ENCODE measurements around the gene PLPPR2.
"Not testable (repeated sequence)": the region's sequence is repeated elsewhere in the genome, so short reads cannot be mapped to it uniquely, and the experiment has no call there.

The PLPPR2 gene

GRCh38 chr19:11330127-11330526, 25.1 kb upstream of the PLPPR2 start:
- Histone ChIP-seq H3K27me3 (ENCODE audit: control insufficient read depth, insufficient read depth, low read length) (no peaks in the 10 kb centered on the region), H3K4me2 (ENCODE audit: low read length) (no peak overlapping the region), H3K9ac (ENCODE audit: low read depth, low read length) (no peak overlapping the region), H3K4me3 (ENCODE audit: low read length) (no peak overlapping the region), H3K4me1 (ENCODE audit: control insufficient read depth, insufficient read depth, low read length) (no peaks in the 10 kb centered on the region), H3K9me3 (replicated peaks; ENCODE audit: low read length) (no peaks in the 10 kb centered on the region), H3K36me3 (ENCODE audit: insufficient read depth, low read length) (no peaks in the 10 kb centered on the region)

GRCh38 chr19:11331502-11331901, 23.7 kb upstream of the PLPPR2 start:
- Histone ChIP-seq H3K36me3 (ENCODE audit: insufficient read depth, low read length) (no peaks in the 10 kb centered on the region), H3K4me2 (ENCODE audit: low read length) (no peak overlapping the region), H3K4me1 (ENCODE audit: control insufficient read depth, insufficient read depth, low read length) (no peaks in the 10 kb centered on the region), H3K27me3 (ENCODE audit: control insufficient read depth, insufficient read depth, low read length) (no peaks in the 10 kb centered on the region), H3K9me3 (replicated peaks; ENCODE audit: low read length) (no peaks in the 10 kb centered on the region), H3K4me3 (ENCODE audit: low read length) (no peak overlapping the region), H3K9ac (ENCODE audit: low read depth, low read length) (no peak overlapping the region)

- no peaks in the 10 kb centered on the region for H3K27me3 ChIP-seq (ENCODE audit: control insufficient read depth, insufficient read depth, low read length)
- no peaks in the 10 kb centered on the region for H3K36me3 ChIP-seq (ENCODE audit: insufficient read depth, low read length)
- H3K9me3 ChIP-seq (replicated peaks; ENCODE audit: low read length): no peaks in the 10 kb centered on the region
- H3K4me1 ChIP-seq (ENCODE audit: control insufficient read depth, insufficient read depth, low read length): no peaks in the 10 kb centered on the region
- no peak overlapping the region for H3K4me3 ChIP-seq (ENCODE audit: low read length)
- no peak overlapping the region for H3K4me2 ChIP-seq (ENCODE audit: low read length)
- H3K9ac ChIP-seq (ENCODE audit: low read depth, low read length): no peak overlapping the region
These were observed 22.4 kb upstream of the PLPPR2 start for GRCh38 chr19:11332822-11333221.

GRCh38 chr19:11333838-11334237, 21.4 kb upstream of the PLPPR2 start:
- H3K9me3 ChIP-seq (replicated peaks; ENCODE audit: low read length); H3K4me1 ChIP-seq (ENCODE audit: control insufficient read depth, insufficient read depth, low read length); H3K4me3 ChIP-seq (ENCODE audit: low read length); H3K27me3 ChIP-seq (ENCODE audit: control insufficient read depth, insufficient read depth, low read length); H3K4me2 ChIP-seq (ENCODE audit: low read length); H3K36me3 ChIP-seq (ENCODE audit: insufficient read depth, low read length); H3K9ac ChIP-seq (ENCODE audit: low read depth, low read length): not testable (repeated sequence)

- H3K27me3 ChIP-seq (ENCODE audit: control insufficient read depth, insufficient read depth, low read length): peaks cover 6% of the 10 kb centered on the region
- no peaks in the 10 kb centered on the region for H3K36me3 ChIP-seq (ENCODE audit: insufficient read depth, low read length)
- peaks cover 15% of the 10 kb centered on the region for H3K4me1 ChIP-seq (ENCODE audit: control insufficient read depth, insufficient read depth, low read length)
- no peaks in the 10 kb centered on the region for H3K9me3 ChIP-seq (replicated peaks; ENCODE audit: low read length)
- no peak overlapping the region for H3K4me2 ChIP-seq (ENCODE audit: low read length)
- no peak overlapping the region for H3K9ac ChIP-seq (ENCODE audit: low read depth, low read length)
- H3K4me3 ChIP-seq (ENCODE audit: low read length): no peak overlapping the region
These were observed 19.6 kb upstream of the PLPPR2 start for GRCh38 chr19:11335449-11336146.

- Histone ChIP-seq H3K9ac (ENCODE audit: low read depth, low read length) (no peak overlapping the region), H3K4me3 (ENCODE audit: low read length) (no peak overlapping the region)
These were observed 18.2 kb upstream of the PLPPR2 start for GRCh38 chr19:11337080-11337479.

GRCh38 chr19:11338121-11338520, 17.1 kb upstream of the PLPPR2 start:
- Histone ChIP-seq H3K9me3 (replicated peaks; ENCODE audit: low read length) (no peaks in the 10 kb centered on the region), H3K4me2 (ENCODE audit: low read length) (no peak overlapping the region), H3K4me1 (ENCODE audit: control insufficient read depth, insufficient read depth, low read length) (peaks cover 15% of the 10 kb centered on the region), H3K4me3 (ENCODE audit: low read length) (no peak overlapping the region), H3K27me3 (ENCODE audit: control insufficient read depth, insufficient read depth, low read length) (peaks cover 6% of the 10 kb centered on the region), H3K9ac (ENCODE audit: low read depth, low read length) (no peak overlapping the region), H3K36me3 (ENCODE audit: insufficient read depth, low read length) (no peaks in the 10 kb centered on the region)

More at GRCh38 chr19:11337080-11337479, 18.2 kb upstream of the PLPPR2 start:
- Histone ChIP-seq H3K4me2 (ENCODE audit: low read length) (no peak overlapping the region), H3K27me3 (ENCODE audit: control insufficient read depth, insufficient read depth, low read length) (peaks cover 6% of the 10 kb centered on the region), H3K4me1 (ENCODE audit: control insufficient read depth, insufficient read depth, low read length) (peaks cover 15% of the 10 kb centered on the region), H3K9me3 (replicated peaks; ENCODE audit: low read length) (no peaks in the 10 kb centered on the region), H3K36me3 (ENCODE audit: insufficient read depth, low read length) (no peaks in the 10 kb centered on the region)

- Histone ChIP-seq H3K36me3 (ENCODE audit: insufficient read depth, low read length) (no peaks in the 10 kb centered on the region), H3K9me3 (replicated peaks; ENCODE audit: low read length) (no peaks in the 10 kb centered on the region), H3K4me1 (ENCODE audit: control insufficient read depth, insufficient read depth, low read length) (peaks cover 15% of the 10 kb centered on the region), H3K27me3 (ENCODE audit: control insufficient read depth, insufficient read depth, low read length) (peaks cover 6% of the 10 kb centered on the region), H3K4me2 (ENCODE audit: low read length) (peak overlapping the region; percentile 80), H3K4me3 (ENCODE audit: low read length) (peak overlapping the region; percentile 59), H3K9ac (ENCODE audit: low read depth, low read length) (no peak overlapping the region)
These were observed 16.5 kb upstream of the PLPPR2 start for GRCh38 chr19:11338569-11339253.

GRCh38 chr19:11339254-11340098, 15.8 kb upstream of the PLPPR2 start, which contains the start of gene RAB3D:
RAB3D (minus strand) TSS chr19:11339657; CDS start chr19:11337399, 2,258 bp downstream.
- Histone ChIP-seq H3K36me3 (ENCODE audit: insufficient read depth, low read length) (no peaks in the 10 kb centered on the region), H3K9me3 (replicated peaks; ENCODE audit: low read length) (no peaks in the 10 kb centered on the region), H3K4me1 (ENCODE audit: control insufficient read depth, insufficient read depth, low read length) (peaks cover 17% of the 10 kb centered on the region), H3K9ac (ENCODE audit: low read depth, low read length) (no peak within 1 kb of the TSS), H3K27me3 (ENCODE audit: control insufficient read depth, insufficient read depth, low read length) (peaks cover 6% of the 10 kb centered on the region), H3K4me2 (ENCODE audit: low read length) (peak within 1 kb of the TSS; percentile 80), H3K4me3 (ENCODE audit: low read length) (peak within 1 kb of the TSS; percentile 59)

GRCh38 chr19:11340099-11340467, 15.1 kb upstream of the PLPPR2 start:
- Histone ChIP-seq H3K4me1 (ENCODE audit: control insufficient read depth, insufficient read depth, low read length) (peaks cover 19% of the 10 kb centered on the region), H3K4me2 (ENCODE audit: low read length) (peak overlapping the region; percentile 80), H3K4me3 (ENCODE audit: low read length) (peak overlapping the region; percentile 59)
- not testable (repeated sequence) for H3K36me3 ChIP-seq (ENCODE audit: insufficient read depth, low read length); H3K9ac ChIP-seq (ENCODE audit: low read depth, low read length); H3K27me3 ChIP-seq (ENCODE audit: control insufficient read depth, insufficient read depth, low read length); H3K9me3 ChIP-seq (replicated peaks; ENCODE audit: low read length)

GRCh38 chr19:11342429-11342828, 12.8 kb upstream of the PLPPR2 start:
- H3K4me2 ChIP-seq (ENCODE audit: low read length): no peak overlapping the region
- H3K4me3 ChIP-seq (ENCODE audit: low read length): no peak overlapping the region
- H3K9ac ChIP-seq (ENCODE audit: low read depth, low read length): no peak overlapping the region
- H3K9me3 ChIP-seq (replicated peaks; ENCODE audit: low read length): no peaks in the 10 kb centered on the region
- H3K4me1 ChIP-seq (ENCODE audit: control insufficient read depth, insufficient read depth, low read length): peaks cover 34% of the 10 kb centered on the region
- H3K36me3 ChIP-seq (ENCODE audit: insufficient read depth, low read length): no peaks in the 10 kb centered on the region
- peaks cover 6% of the 10 kb centered on the region for H3K27me3 ChIP-seq (ENCODE audit: control insufficient read depth, insufficient read depth, low read length)

Data from skeletal muscle satellite cell (primary cell).